ENCODE measurements around the gene EFCAB14.
"Not testable (repeated sequence)": the region's sequence is repeated elsewhere in the genome, so short reads cannot be mapped to it uniquely, and the experiment has no call there.

The EFCAB14 gene

GRCh38 chr1:46723901-46724300 lies 5.0 kb upstream of the EFCAB14 start:
- DNase-seq (ENCODE audit: low read depth, low spot score): no peak

- no peak for DNase-seq (ENCODE audit: low read depth, low spot score)
Measured at GRCh38 chr1:46721686-46722205, 2.8 kb upstream of the EFCAB14 start.

GRCh38 chr1:46721204-46721603 lies 2.3 kb upstream of the EFCAB14 start:
- no peak for DNase-seq (ENCODE audit: low read depth, low spot score)

GRCh38 chr1:46720319-46720718 lies 1.4 kb upstream of the EFCAB14 start:
- DNase-seq (ENCODE audit: low read depth, low spot score): not testable (repeated sequence)

- no peak for DNase-seq (ENCODE audit: low read depth, low spot score)
Measured at GRCh38 chr1:46719689-46720088, 775 bp upstream of the EFCAB14 start.

- DNase-seq (ENCODE audit: low read depth, low spot score): no peak
Measured at GRCh38 chr1:46718340-46718726, 581 bp downstream of the EFCAB14 start.

GRCh38 chr1:46717654-46718053 lies 1.3 kb downstream of the EFCAB14 start:
- DNase-seq (ENCODE audit: low read depth, low spot score): no peak

- DNase-seq (ENCODE audit: low read depth, low spot score): no peak
Measured at GRCh38 chr1:46714976-46715375, 3.9 kb downstream of the EFCAB14 start.

- DNase-seq (ENCODE audit: low read depth, low spot score): no peak
Measured at GRCh38 chr1:46708121-46708520, 10.8 kb downstream of the EFCAB14 start.

- no peak for DNase-seq (ENCODE audit: low read depth, low spot score)
Measured at GRCh38 chr1:46705408-46705807, 13.5 kb downstream of the EFCAB14 start.

- no peak for DNase-seq (ENCODE audit: low read depth, low spot score)
Measured at GRCh38 chr1:46703927-46704641, 14.8 kb downstream of the EFCAB14 start.

- DNase-seq (ENCODE audit: low read depth, low spot score): no peak
Measured at GRCh38 chr1:46699666-46700065, 19.2 kb downstream of the EFCAB14 start.

GRCh38 chr1:46697053-46697452 lies 21.9 kb downstream of the EFCAB14 start:
- DNase-seq (ENCODE audit: low read depth, low spot score): no peak

- not testable (repeated sequence) for DNase-seq (ENCODE audit: low read depth, low spot score)
Measured at GRCh38 chr1:46694676-46695075, 24.2 kb downstream of the EFCAB14 start.

- no peak for DNase-seq (ENCODE audit: low read depth, low spot score)
Measured at GRCh38 chr1:46692811-46693770, 25.8 kb downstream of the EFCAB14 start.

GRCh38 chr1:46691997-46692790 lies 26.7 kb downstream of the EFCAB14 start:
- DNase-seq (ENCODE audit: low read depth, low spot score): no peak

GRCh38 chr1:46690931-46691421 lies 27.9 kb downstream of the EFCAB14 start:
- no peak for DNase-seq (ENCODE audit: low read depth, low spot score)

GRCh38 chr1:46689897-46690296 lies 29.0 kb downstream of the EFCAB14 start:
- no peak for DNase-seq (ENCODE audit: low read depth, low spot score)

GRCh38 chr1:46689356-46689755 lies 29.6 kb downstream of the EFCAB14 start:
- no peak for DNase-seq (ENCODE audit: low read depth, low spot score)

GRCh38 chr1:46687921-46688509 lies 30.9 kb downstream of the EFCAB14 start:
- no peak for DNase-seq (ENCODE audit: low read depth, low spot score)

- DNase-seq (ENCODE audit: low read depth, low spot score): no peak
Measured at GRCh38 chr1:46687093-46687659, 31.7 kb downstream of the EFCAB14 start.

All from brain pericyte (primary cell).